ENCODE measurements around the gene ANK3.

The ANK3 gene

GRCh38 chr10:60377042-60377352 lies 12.7 kb downstream of the ANK3 start:
- H3K27me3 Mint-ChIP-seq: no peaks in the 10 kb centered on the region
- CTCF ChIA-PET: no interaction called here
- H3K27ac Mint-ChIP-seq: no peak overlapping the region
- H3K4me1 Mint-ChIP-seq: no peaks in the 10 kb centered on the region
- DNase-seq: no peak
- no peaks in the 10 kb centered on the region for H3K36me3 Mint-ChIP-seq
- no peak overlapping the region for H3K4me3 Mint-ChIP-seq
- no peaks in the 10 kb centered on the region for H3K9me3 Mint-ChIP-seq

DNA sequence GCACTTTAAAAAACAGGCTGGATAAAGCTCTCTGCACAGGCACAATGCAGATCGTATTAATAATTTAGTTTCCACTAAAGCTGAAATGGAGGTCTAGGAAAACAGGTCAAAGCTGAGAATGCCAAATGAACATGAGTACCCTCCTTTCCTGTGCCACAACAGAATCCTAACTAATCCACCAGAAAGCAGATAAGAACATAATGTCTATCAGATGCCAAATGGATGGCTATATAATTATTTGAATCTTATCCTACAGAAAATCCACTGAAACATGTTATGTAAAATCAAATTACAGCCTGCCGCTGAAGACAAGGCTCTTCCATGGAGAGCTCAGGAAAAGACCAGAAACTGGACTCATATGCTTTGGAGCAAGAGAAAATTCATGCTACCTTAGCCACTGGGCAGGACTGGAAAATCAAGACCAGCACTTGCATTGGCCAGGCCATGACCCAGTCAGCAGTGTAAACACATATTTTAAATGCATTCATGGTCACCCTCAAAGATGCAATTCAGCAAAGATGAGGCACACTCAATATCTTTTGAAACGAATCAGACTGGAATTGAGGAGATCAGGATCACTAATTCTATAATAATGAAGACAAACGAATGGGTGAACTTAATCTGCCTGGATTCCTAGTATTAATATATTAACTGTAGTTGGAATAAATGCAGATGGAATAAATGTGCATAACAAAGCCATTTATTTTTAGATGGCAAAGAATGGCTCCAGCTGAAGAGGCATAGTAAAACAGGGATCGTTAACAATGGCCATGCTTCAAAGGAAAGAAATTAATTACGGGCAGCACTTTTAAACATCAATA lies 13.2 kb downstream of the ANK3 start:
- Mint-ChIP-seq H3K9me3 (no peaks in the 10 kb centered on the region), H3K27me3 (no peaks in the 10 kb centered on the region), H3K36me3 (no peaks in the 10 kb centered on the region), H3K27ac (no peak overlapping the region), H3K4me1 (no peaks in the 10 kb centered on the region), H3K4me3 (no peak overlapping the region)
- DNase-seq: no peak
- CTCF ChIA-PET: no interaction called here

GRCh38 chr10:60375293-60376004 lies 14.2 kb downstream of the ANK3 start:
- CTCF ChIA-PET: no interaction called here

GRCh38 chr10:60374836-60375235 lies 14.8 kb downstream of the ANK3 start:
- CTCF ChIA-PET: no interaction called here
- no peak for DNase-seq
- Mint-ChIP-seq H3K27me3 (no peaks in the 10 kb centered on the region), H3K36me3 (no peaks in the 10 kb centered on the region), H3K27ac (no peak overlapping the region), H3K4me3 (no peak overlapping the region), H3K9me3 (no peaks in the 10 kb centered on the region), H3K4me1 (no peaks in the 10 kb centered on the region)

More at GRCh38 chr10:60375293-60376004, 14.2 kb downstream of the ANK3 start:
- H3K4me1 Mint-ChIP-seq: no peaks in the 10 kb centered on the region
- H3K36me3 Mint-ChIP-seq: no peaks in the 10 kb centered on the region
- H3K27me3 Mint-ChIP-seq: no peaks in the 10 kb centered on the region
- no peaks in the 10 kb centered on the region for H3K9me3 Mint-ChIP-seq
- DNase-seq: no peak
- H3K4me3 Mint-ChIP-seq: no peak overlapping the region
- H3K27ac Mint-ChIP-seq: no peak overlapping the region

GRCh38 chr10:60372436-60372835 lies 17.2 kb downstream of the ANK3 start:
- H3K27me3 Mint-ChIP-seq: no peaks in the 10 kb centered on the region
- CTCF ChIA-PET: no interaction called here

DNA sequence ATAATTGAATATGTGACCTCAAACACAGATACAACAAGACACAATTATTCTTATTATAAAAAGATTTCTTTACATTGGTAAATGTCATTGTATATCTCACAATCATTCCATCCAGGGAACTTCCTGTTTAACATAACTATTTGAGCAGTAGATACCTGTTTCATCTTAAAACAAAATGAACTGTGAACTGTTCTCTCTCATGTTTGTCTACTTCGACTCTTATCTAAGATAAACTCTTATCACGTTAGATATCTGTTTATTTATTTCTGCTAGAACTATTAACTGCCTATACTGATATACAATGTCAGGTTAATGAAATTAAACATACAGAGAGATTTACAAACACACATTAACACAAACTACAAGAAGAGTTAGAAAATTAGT lies 20.1 kb downstream of the ANK3 start:
- no peaks in the 10 kb centered on the region for H3K4me1 Mint-ChIP-seq
- no peaks in the 10 kb centered on the region for H3K36me3 Mint-ChIP-seq
- no peak for DNase-seq
- CTCF ChIA-PET: no interaction called here
- H3K27me3 Mint-ChIP-seq: no peaks in the 10 kb centered on the region
- H3K9me3 Mint-ChIP-seq: no peaks in the 10 kb centered on the region
- H3K27ac Mint-ChIP-seq: no peak overlapping the region
- H3K4me3 Mint-ChIP-seq: no peak overlapping the region

More at GRCh38 chr10:60372436-60372835, 17.2 kb downstream of the ANK3 start:
- H3K4me3 Mint-ChIP-seq: no peak overlapping the region
- no peaks in the 10 kb centered on the region for H3K4me1 Mint-ChIP-seq
- H3K27ac Mint-ChIP-seq: no peak overlapping the region
- H3K36me3 Mint-ChIP-seq: no peaks in the 10 kb centered on the region
- no peaks in the 10 kb centered on the region for H3K9me3 Mint-ChIP-seq
- DNase-seq: no peak

GRCh38 chr10:60368875-60369546 lies 20.7 kb downstream of the ANK3 start:
- CTCF ChIA-PET: no interaction called here
- no peak for DNase-seq
- H3K27ac Mint-ChIP-seq: no peak overlapping the region
- no peaks in the 10 kb centered on the region for H3K36me3 Mint-ChIP-seq
- no peaks in the 10 kb centered on the region for H3K9me3 Mint-ChIP-seq
- no peaks in the 10 kb centered on the region for H3K4me1 Mint-ChIP-seq
- no peaks in the 10 kb centered on the region for H3K27me3 Mint-ChIP-seq
- H3K4me3 Mint-ChIP-seq: no peak overlapping the region

- Mint-ChIP-seq H3K4me3 (no peak overlapping the region), H3K27ac (no peak overlapping the region), H3K9me3 (no peaks in the 10 kb centered on the region), H3K4me1 (no peaks in the 10 kb centered on the region), H3K27me3 (no peaks in the 10 kb centered on the region), H3K36me3 (no peaks in the 10 kb centered on the region)
- DNase-seq: no peak
- CTCF ChIA-PET: no interaction called here
Measured at GRCh38 chr10:60367901-60368300, 21.8 kb downstream of the ANK3 start.

DNA sequence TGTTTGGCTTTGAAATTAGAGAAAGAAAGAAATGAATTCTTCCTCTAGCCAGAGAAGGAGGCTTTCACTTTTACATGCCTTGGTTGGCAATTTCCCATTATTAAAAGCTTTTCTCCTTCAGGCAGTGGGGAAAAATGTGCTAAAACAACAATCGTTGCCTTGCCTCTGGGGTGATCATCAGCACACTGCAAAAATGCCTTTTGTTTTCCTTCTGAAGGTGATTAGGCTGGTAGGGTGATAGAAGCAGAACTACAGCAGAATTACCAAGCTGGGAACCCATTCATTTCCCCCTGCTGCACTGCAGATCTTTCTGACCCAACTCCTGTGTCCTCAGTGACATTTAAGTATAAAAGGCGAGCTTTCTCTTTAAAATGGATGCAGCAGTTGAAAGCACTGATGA lies 22.2 kb downstream of the ANK3 start:
- CTCF ChIA-PET: no interaction called here
- no peak overlapping the region for H3K4me3 Mint-ChIP-seq

DNA sequence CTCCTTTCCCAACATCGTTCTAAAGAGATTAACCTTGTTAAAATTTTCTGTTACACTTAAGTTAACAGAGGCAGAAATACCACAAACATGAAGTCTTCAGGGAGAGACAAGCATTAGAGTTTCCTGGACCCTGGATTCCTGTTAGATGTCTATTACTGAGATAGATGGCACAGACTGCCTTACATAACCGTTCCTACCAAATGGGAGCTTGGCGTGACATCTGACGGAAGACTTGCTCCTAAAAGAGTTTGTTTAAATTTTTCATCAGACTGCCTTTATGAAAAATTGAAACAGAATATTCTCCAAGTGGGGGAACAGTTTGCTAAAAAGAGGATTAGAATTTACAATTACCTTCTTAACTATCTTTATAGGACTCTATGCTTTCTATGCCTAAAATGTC lies 22.7 kb downstream of the ANK3 start:
- Mint-ChIP-seq H3K27me3 (no peaks in the 10 kb centered on the region), H3K36me3 (no peaks in the 10 kb centered on the region), H3K9me3 (no peaks in the 10 kb centered on the region), H3K4me1 (no peaks in the 10 kb centered on the region), H3K27ac (no peak overlapping the region), H3K4me3 (no peak overlapping the region)
- no peak for DNase-seq
- CTCF ChIA-PET: no interaction called here

More for the DNA sequence above, 22.2 kb downstream of the ANK3 start:
- no peak overlapping the region for H3K27ac Mint-ChIP-seq
- no peaks in the 10 kb centered on the region for H3K9me3 Mint-ChIP-seq
- no peaks in the 10 kb centered on the region for H3K36me3 Mint-ChIP-seq
- no peaks in the 10 kb centered on the region for H3K4me1 Mint-ChIP-seq
- no peak for DNase-seq
- H3K27me3 Mint-ChIP-seq: no peaks in the 10 kb centered on the region

- Mint-ChIP-seq H3K27ac (no peak overlapping the region), H3K4me3 (no peak overlapping the region), H3K27me3 (no peaks in the 10 kb centered on the region), H3K36me3 (no peaks in the 10 kb centered on the region), H3K4me1 (no peaks in the 10 kb centered on the region), H3K9me3 (no peaks in the 10 kb centered on the region)
- CTCF ChIA-PET: no interaction called here
- no peak for DNase-seq
Measured at GRCh38 chr10:60363187-60363586, 26.5 kb downstream of the ANK3 start.

DNA sequence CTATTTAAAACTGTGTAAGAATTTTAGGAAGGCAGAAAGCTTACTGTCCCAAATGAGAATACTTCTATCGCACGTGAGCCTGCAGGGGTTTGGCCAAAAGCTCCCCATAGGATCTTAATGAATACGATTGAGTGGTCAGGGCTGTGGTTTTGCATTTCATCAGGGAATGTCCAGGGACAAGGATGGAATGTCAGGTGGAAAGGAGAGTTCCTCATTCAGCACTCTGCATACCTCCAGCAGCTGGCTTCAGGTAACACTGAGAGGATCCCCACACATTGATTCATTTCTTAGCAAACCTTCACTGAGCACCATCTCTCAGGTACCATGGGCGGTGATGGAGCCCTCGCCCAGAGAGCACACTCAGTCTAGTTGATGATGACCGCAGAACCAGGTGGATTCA lies 27.2 kb downstream of the ANK3 start:
- H3K27ac Mint-ChIP-seq: no peak overlapping the region
- no peaks in the 10 kb centered on the region for H3K4me1 Mint-ChIP-seq
- CTCF ChIA-PET: no interaction called here
- DNase-seq: no peak
- H3K4me3 Mint-ChIP-seq: no peak overlapping the region
- H3K9me3 Mint-ChIP-seq: no peaks in the 10 kb centered on the region
- H3K27me3 Mint-ChIP-seq: no peaks in the 10 kb centered on the region
- no peaks in the 10 kb centered on the region for H3K36me3 Mint-ChIP-seq

- no peak overlapping the region for H3K27ac Mint-ChIP-seq
- H3K9me3 Mint-ChIP-seq: no peaks in the 10 kb centered on the region
- H3K27me3 Mint-ChIP-seq: no peaks in the 10 kb centered on the region
- H3K4me3 Mint-ChIP-seq: no peak overlapping the region
- no peak for DNase-seq
- no peaks in the 10 kb centered on the region for H3K4me1 Mint-ChIP-seq
- H3K36me3 Mint-ChIP-seq: no peaks in the 10 kb centered on the region
- CTCF ChIA-PET: no interaction called here
Measured at GRCh38 chr10:60359066-60359465, 30.6 kb downstream of the ANK3 start.

DNA sequence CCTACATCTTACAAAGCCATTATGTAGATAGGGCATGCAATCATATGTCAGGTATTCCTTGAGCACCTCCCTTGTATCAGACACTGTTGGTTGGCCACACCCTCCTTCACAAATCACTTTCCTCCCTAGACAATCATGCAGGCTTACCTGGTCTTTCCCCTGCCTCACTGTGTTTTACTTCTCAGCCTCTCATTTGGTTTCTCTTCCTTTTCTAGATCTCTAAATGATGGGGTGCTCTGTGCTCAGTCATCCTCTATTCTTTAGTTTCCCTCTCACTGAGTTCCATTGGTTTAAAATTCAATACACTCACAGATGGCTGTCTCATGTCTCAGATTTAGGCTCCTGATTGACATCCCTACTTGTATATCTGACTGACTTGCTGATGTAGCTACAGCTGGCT lies 31.4 kb downstream of the ANK3 start:
- H3K4me3 Mint-ChIP-seq: no peak overlapping the region
- DNase-seq: no peak
- H3K27ac Mint-ChIP-seq: no peak overlapping the region
- H3K4me1 Mint-ChIP-seq: no peaks in the 10 kb centered on the region
- H3K9me3 Mint-ChIP-seq: no peaks in the 10 kb centered on the region
- CTCF ChIA-PET: no interaction called here
- no peaks in the 10 kb centered on the region for H3K27me3 Mint-ChIP-seq
- H3K36me3 Mint-ChIP-seq: no peaks in the 10 kb centered on the region

All from activated naive CD4-positive, alpha-beta T cell treated with anti-CD3 and anti-CD28 coated beads, Interleukin-2, amount 10 ng/mL, durations not matched to agents 7 days and 5 days (primary cell).